ENCODE data around the gene ICAM3.

The ICAM3 gene

DNA sequence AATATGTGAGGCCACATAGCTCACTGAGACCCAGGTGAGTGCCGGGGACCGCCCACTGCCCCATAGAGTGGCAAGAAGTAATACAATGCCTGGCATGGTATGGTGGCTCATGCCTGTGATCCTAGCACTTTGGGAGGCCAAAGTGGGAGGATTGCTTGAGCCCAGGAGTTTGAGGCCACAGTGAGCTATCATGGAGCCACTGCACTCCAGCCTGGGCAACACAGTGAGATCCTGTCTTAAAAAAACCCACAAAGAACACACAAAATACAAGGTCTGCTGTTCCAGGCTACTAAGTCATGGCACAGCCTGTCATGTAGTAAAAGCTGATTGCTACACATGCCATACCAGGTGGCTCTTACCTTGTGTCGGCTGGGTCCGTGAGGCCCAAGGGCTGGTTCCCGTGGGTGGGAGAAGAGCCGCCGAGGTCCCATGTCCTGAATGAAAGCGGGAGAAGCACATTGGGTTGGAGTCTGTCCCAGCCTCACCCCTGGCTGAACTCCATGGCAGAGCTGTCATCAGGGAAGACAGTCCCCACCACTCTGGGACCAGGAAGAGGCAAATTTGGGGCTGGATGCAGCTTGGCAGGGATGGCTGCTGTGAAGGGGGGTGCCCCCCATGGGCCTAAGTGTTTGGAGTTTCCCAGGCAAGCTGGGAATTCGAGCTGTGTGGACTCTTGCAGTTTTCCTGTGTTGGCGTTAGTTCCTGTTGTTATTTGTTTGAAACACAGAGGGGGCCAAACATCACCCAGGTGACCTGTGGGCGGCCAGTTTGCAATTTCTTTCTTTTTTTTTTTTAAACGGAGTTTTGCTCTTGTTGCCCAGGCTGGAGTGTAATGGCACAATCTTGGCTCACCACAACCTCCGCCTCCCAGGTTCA is 20.4 kb downstream of the ICAM3 start:
- DNase-seq (ENCODE audit: low read depth in 2 of 2): no peak

DNA sequence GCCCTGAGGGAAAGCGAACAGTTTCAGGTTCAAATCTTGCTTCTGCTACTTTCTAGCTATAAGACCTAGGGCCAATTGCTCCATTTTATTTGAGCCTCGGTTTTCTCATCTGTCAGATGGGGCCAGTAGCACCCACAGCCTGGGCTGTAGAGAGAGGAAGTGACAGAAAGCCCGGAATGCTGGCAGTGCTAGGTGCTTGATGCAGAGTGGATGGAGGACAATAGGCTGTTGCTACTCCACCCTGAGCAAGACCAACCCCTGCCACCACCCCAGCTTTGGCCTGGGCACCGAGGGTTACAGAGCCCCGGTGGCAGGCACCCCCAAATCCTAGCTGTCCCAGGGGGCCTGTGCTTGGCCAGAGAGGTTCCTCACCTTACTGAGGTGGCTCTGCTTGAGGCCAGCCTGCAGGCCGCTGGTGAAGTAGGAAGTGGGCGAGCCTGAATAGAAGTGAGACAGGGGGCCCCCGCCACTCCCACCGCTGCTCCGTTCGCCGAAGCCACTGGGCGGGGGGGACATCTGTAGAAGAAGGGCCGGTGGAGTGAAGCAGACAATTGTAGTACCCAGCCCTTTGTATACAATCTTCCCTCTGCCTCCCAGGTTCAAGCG is 21.5 kb downstream of the ICAM3 start:
- no peak for DNase-seq (ENCODE audit: low read depth in 2 of 2)

- no peak for DNase-seq (ENCODE audit: low read depth in 2 of 2)
Measured at GRCh38 chr19:10317045-10317856, 22.2 kb downstream of the ICAM3 start.

GRCh38 chr19:10316229-10317044 is 23.0 kb downstream of the ICAM3 start:
- DNase-seq (ENCODE audit: low read depth in 2 of 2): no peak

DNA sequence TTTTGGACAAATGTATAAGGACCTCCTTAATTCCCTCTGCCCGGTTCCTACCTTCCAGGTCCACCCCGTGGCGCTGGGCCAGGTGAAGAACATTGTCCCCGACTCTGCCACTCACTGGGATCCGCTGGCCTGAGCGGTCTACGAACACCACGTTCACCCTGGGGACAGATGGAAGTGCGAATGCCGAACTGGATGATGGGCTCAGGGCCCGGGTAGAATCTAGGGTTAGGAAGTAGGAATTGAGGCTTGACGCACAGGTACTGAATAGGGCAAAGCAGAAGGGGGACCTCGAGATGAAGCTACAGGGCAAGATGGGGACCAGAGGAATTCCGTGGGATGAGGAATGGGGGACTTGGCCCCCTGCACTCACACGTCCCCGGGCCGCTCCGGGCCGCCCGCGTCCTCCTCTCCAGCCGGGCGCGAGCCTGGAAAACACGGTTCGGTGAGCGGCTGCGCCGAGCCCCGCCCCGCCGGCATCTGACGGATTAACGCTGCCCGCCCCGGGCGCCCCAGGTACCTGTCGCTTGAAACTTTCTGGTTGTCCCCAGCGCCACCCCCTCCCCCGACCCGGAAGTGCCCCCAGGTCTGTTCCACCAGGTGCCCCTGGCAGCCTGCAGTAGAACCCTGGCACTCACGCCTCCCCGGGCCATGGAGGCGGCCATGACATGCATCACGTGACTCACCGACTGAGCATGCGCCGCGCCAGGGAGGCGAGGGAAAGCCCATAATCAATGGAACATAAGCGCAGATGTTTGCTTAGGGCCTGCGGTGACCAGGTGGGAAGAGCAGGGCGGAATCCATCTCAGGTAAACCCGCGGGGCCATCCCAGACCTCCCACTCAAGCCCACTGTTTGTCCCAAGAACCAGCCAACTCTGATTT is 23.8 kb downstream of the ICAM3 start, which contains the start of gene FDX2:
FDX2 (minus strand) TSS at position 681 of the 880 bp plus-strand sequence; CDS start at position 662, 19 bp downstream.
- peak; percentile 84 to 91 for DNase-seq (ENCODE audit: low read depth in 2 of 2)

- DNase-seq (ENCODE audit: low read depth in 2 of 2): no peak
Measured at GRCh38 chr19:10309423-10309822, 30.0 kb downstream of the ICAM3 start, which contains the start of gene ZGLP1. Gene ZGLP1 (minus strand): TSS chr19:10309815.

DNA sequence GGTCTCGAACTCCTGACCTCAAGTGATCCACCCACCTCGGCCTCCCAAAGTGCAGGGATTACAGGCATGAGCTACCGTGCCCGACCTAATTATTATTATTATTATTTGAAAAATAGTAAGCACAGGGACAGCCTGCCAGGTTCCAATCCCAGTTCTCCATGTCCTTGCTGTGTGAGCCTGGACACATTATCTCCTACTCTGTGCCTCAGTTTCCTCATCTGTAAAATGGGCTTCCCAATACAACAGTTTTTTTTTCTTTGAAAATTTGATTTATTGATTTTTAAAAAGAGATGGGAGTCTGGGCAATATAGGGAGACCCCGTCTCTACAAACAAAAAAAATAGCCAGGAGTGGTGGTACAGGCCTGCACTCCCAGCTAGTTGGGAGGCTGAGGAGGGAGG is 33.1 kb downstream of the ICAM3 start:
- DNase-seq (ENCODE audit: low read depth in 2 of 2): no peak

DNA sequence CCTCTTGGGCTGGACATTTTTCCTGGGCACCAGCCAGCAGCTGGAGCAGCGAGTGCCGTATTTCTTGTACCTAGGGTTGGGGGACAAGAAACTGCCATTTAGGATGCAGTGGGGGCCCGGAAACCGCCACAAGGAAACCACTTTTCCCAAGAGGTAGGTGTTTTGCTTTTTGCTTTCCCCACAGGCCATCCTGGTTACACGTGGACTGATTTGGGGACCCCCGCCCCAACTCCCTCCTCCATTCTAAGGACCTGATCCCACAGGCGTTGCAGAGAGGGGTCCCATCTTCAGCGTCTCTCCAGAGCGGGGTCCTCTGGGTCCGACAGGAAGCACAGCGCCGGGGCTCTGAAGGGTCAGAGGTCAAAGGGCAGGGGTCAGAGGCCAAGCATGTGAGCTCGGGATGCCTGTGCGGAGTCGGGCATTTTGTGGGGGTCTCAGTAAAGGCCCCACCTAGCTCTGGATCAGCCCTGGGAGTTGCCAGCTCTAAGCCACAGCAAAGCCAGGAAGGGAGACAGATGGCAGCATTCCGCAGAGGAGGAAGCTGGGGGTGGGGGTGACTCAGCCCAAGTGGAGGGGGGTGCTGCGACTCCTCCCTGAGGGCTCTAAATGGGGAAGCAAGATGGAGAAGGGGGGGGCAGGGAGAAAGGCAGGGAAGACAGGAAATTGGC is 34.2 kb downstream of the ICAM3 start:
- no peak for DNase-seq (ENCODE audit: low read depth in 2 of 2)

GRCh38 chr19:10299545-10300458 is 39.6 kb downstream of the ICAM3 start:
- DNase-seq (ENCODE audit: low read depth in 2 of 2): no peak

DNA sequence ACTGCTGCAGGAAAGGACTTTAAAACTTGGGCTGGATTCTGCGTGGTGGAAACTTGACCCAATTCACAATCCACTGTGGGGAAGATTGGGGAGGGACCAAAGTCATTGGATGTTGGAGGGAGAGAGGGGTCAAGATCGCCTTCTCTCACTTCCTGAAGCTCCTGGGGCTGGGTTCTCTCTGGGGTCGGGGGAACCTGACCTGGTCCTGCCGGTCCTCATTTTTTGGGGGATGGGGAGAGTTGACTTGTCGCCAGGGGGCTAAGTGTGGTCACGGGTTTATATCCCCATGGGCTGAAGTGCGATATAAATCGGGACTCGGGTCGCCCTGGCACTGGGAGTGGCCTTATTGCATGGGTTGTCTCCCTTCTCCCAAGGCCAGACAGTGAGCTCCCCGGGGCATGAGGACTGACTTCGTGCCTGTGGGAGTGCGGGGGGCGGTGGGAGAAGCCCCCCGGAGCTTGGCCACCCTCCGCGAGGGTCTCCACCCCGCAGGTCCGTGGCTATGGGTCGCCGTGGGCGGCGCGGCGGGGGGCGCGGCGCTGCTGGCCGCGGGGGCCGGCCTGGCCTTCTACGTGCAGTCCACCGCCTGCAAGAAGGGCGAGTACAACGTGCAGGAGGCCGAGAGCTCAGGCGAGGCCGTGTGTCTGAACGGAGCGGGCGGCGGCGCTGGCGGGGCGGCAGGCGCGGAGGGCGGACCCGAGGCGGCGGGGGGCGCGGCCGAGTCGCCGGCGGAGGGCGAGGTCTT is 43.4 kb downstream of the ICAM3 start:
- DNase-seq (ENCODE audit: low read depth in 2 of 2): no peak

DNA sequence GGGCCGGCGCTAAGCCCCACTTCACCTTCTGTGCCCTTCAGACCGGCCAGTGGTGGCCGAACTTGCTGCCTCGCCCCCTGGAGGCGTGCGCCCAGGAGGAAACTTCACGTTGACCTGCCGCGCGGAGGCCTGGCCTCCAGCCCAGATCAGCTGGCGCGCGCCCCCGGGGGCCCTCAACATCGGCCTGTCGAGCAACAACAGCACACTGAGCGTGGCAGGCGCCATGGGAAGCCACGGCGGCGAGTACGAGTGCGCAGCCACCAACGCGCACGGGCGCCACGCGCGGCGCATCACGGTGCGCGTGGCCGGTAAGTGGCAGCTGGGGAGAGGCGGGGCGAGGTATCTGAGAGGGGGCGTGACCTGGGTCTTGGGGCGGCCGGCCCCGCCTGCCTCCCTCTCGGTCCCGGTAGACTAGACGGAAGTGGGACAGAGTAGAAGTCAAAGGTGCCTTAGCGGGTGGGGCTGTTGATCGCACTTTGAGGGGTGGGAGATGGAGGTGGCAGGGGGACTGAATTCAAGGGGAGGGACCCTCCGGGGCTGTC is 44.0 kb downstream of the ICAM3 start:
- no peak for DNase-seq (ENCODE audit: low read depth in 2 of 2)

DNA sequence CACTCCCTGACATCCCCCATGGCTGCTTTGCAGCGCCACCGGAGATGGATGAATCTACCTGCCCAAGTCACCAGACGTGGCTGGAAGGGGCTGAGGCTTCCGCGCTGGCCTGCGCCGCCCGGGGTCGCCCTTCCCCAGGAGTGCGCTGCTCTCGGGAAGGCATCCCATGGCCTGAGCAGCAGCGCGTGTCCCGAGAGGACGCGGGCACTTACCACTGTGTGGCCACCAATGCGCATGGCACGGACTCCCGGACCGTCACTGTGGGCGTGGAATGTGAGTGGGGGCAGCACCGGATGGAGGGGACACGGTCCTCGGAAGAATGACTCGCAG is 45.1 kb downstream of the ICAM3 start:
- DNase-seq (ENCODE audit: low read depth in 2 of 2): no peak

GRCh38 chr19:10293637-10294367 is 45.6 kb downstream of the ICAM3 start:
- DNase-seq (ENCODE audit: low read depth in 2 of 2): no peak

DNA sequence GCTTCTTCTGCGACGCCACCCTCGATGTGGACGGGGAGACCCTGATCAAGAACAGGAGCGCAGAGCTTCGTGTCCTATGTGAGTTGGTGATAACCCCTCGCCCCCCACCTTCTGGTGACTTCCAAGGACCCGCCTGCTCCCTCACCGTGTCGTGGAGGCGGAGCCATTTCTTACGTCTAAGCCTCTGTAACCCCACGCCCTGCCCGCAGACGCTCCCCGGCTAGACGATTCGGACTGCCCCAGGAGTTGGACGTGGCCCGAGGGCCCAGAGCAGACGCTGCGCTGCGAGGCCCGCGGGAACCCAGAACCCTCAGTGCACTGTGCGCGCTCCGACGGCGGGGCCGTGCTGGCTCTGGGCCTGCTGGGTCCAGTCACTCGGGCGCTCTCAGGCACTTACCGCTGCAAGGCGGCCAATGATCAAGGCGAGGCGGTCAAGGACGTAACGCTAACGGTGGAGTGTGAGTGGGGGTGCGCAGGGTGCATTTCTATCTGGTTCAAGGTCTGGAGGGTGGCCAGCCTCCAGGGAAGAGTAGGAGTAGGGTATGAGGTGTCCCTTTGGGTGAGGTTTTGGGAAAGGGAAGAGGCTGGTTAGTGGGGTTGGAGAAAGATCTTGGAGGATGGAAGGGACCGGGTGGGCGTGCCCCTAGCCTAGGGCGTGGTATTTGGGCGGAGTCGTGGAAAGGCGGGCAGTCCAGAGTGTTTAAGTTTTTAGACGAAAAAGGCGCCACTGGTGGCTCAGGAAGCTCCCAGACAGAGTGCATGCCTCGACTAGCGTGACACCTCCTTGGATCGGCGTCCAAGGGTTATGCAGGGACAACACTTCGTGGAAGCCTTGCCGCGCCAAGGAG is 46.4 kb downstream of the ICAM3 start:
- no peak for DNase-seq (ENCODE audit: low read depth in 2 of 2)

DNA sequence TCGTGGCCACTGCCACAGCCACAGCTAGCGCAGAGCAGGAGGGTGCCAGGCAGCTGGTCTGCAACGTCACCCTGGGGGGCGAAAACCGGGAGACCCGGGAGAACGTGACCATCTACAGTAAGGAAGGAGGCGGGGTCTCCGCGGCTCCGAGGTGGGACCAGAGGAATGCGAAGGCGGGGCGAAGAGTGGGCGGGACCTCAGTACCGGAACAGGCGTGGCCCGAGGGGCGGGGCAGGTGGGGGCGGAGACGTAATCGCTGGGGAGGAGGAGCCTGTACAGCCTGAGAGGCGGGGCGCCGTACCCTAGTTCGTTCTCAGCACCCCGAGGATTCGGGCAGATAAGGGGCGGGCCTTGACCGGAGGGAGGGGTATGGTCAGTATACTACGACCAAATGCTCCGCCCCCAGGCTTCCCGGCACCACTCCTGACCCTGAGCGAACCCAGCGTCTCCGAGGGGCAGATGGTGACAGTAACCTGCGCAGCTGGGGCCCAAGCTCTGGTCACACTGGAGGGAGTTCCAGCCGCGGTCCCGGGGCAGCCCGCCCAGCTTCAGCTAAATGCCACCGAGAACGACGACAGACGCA is 47.1 kb downstream of the ICAM3 start:
- DNase-seq (ENCODE audit: low read depth in 2 of 2): peak; percentile 67 to 84
